Measurements from ENCODE around the gene RSRP1.
"Not testable (repeated sequence)": the region's sequence is repeated elsewhere in the genome, so short reads cannot be mapped to it uniquely, and the experiment has no call there.

Gene RSRP1

GRCh38 chr1:25247024-25247828, at the start of gene RSRP1:
Gene RSRP1, minus strand, starts transcription at chr1:25247454. Its CDS starts 491 bp downstream, at chr1:25246963.
- DNase-seq (ENCODE audit: low spot score): peak; percentile 100
- H3K4me3 ChIP-seq: peak within 1 kb of the TSS; percentile 89
- H3K27ac ChIP-seq: peak within 1 kb of the TSS; percentile 97 to 100
- no peak for TF ChIP-seq CTCF (IDR thresholded peaks at IDR 0.05)

- not testable (repeated sequence) for H3K27ac ChIP-seq; DNase-seq (ENCODE audit: low spot score)
Observed at GRCh38 chr1:25296501-25296900, 49.2 kb upstream of the RSRP1 start.

GRCh38 chr1:25294889-25295826, 47.9 kb upstream of the RSRP1 start:
- DNase-seq (ENCODE audit: low spot score); H3K4me3 ChIP-seq; H3K27ac ChIP-seq: not testable (repeated sequence)

More at GRCh38 chr1:25296501-25296900, 49.2 kb upstream of the RSRP1 start:
- not testable (repeated sequence) for H3K4me3 ChIP-seq

- not testable (repeated sequence) for H3K27ac ChIP-seq; H3K4me3 ChIP-seq; DNase-seq (ENCODE audit: low spot score)
Observed at GRCh38 chr1:25293426-25293825, 46.2 kb upstream of the RSRP1 start.

GRCh38 chr1:25290043-25290442, 42.8 kb upstream of the RSRP1 start:
- DNase-seq (ENCODE audit: low spot score); H3K27ac ChIP-seq; H3K4me3 ChIP-seq: not testable (repeated sequence)

GRCh38 chr1:25288573-25289101, 41.4 kb upstream of the RSRP1 start:
- not testable (repeated sequence) for H3K4me3 ChIP-seq; DNase-seq (ENCODE audit: low spot score); H3K27ac ChIP-seq

GRCh38 chr1:25287164-25287563, 39.9 kb upstream of the RSRP1 start:
- H3K4me3 ChIP-seq; DNase-seq (ENCODE audit: low spot score); H3K27ac ChIP-seq: not testable (repeated sequence)

GRCh38 chr1:25285862-25286261, 38.6 kb upstream of the RSRP1 start:
- H3K4me3 ChIP-seq; DNase-seq (ENCODE audit: low spot score); H3K27ac ChIP-seq: not testable (repeated sequence)

- DNase-seq (ENCODE audit: low spot score); H3K4me3 ChIP-seq; H3K27ac ChIP-seq: not testable (repeated sequence)
Observed at GRCh38 chr1:25279693-25280111, 32.4 kb upstream of the RSRP1 start.

GRCh38 chr1:25278790-25279189, 31.5 kb upstream of the RSRP1 start:
- not testable (repeated sequence) for H3K27ac ChIP-seq; H3K4me3 ChIP-seq; DNase-seq (ENCODE audit: low spot score)

- not testable (repeated sequence) for DNase-seq (ENCODE audit: low spot score); H3K4me3 ChIP-seq; H3K27ac ChIP-seq
Observed at GRCh38 chr1:25278358-25278757, 31.1 kb upstream of the RSRP1 start.

GRCh38 chr1:25277295-25277694, 30.0 kb upstream of the RSRP1 start:
- H3K27ac ChIP-seq; DNase-seq (ENCODE audit: low spot score); H3K4me3 ChIP-seq: not testable (repeated sequence)

- H3K27ac ChIP-seq; DNase-seq (ENCODE audit: low spot score); H3K4me3 ChIP-seq: not testable (repeated sequence)
Observed at GRCh38 chr1:25275648-25276047, 28.4 kb upstream of the RSRP1 start.

- not testable (repeated sequence) for DNase-seq (ENCODE audit: low spot score); H3K27ac ChIP-seq; H3K4me3 ChIP-seq
Observed at GRCh38 chr1:25272238-25272637, 25.0 kb upstream of the RSRP1 start, which contains the start of gene RHD. Gene RHD, plus strand, starts transcription at chr1:25272509. Its CDS starts 39 bp downstream, at chr1:25272548.

- Histone ChIP-seq H3K27ac (peak overlapping the region; percentile 83 to 84), H3K4me3 (peak overlapping the region; percentile 66)
- DNase-seq (ENCODE audit: low spot score): not testable (repeated sequence)
Observed at GRCh38 chr1:25268143-25268760, 21.0 kb upstream of the RSRP1 start.

GRCh38 chr1:25267288-25268142, 20.3 kb upstream of the RSRP1 start:
- H3K27ac ChIP-seq: peak overlapping the region; percentile 83 to 84
- H3K4me3 ChIP-seq: peak overlapping the region; percentile 66
- DNase-seq (ENCODE audit: low spot score): not testable (repeated sequence)

Measured in coronary artery (tissue), 2 donors.